LNCaP clone FGC (cell line): ENCODE data around the gene SORBS2.

Source experiments
- DNase-seq: peaks from one replicate; pipeline ENCODE4 v3.0.0-alpha.2; 2011; ENCODE audit warnings: low read depth
- H3K4me3 ChIP-seq: 2 replicates; pipeline ENCODE4 v1.5.1; 2011; ENCODE audit warnings: mild to moderate bottlenecking, low read depth, low read length, control low read depth
- TF ChIP-seq, protein P1 (sequence below): IDR thresholded peaks from 2 replicates; pipeline ENCODE4 v1.5.1; 2012; ENCODE audit warnings: mild to moderate bottlenecking; ENCODE audit not compliant: control insufficient read depth, insufficient read depth; ENCODE audit errors: extremely low read depth

SORBS2 gene

DNA sequence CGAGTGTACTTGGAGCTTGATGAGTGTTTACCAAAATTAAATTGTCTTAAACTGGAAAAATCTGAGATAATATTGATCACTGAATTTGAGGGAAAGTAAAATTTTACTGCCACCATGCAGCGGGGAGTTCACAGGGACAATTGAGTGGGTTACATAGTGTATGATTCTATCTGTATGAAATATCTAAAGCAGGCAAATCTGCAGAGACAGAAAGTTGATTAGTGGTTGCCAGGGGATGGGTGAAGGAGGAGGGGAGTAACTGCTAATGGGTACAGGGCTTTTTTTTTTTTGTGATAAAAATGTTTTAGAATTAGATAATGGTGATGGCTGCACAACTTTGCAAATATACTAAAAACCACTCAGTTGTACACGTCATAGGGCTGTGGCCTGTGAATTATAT, 241.3 kb downstream of the SORBS2 start:
- no peak for DNase-seq
- H3K4me3 ChIP-seq, result no peak overlapping the region
- TF ChIP-seq, protein P1, sequence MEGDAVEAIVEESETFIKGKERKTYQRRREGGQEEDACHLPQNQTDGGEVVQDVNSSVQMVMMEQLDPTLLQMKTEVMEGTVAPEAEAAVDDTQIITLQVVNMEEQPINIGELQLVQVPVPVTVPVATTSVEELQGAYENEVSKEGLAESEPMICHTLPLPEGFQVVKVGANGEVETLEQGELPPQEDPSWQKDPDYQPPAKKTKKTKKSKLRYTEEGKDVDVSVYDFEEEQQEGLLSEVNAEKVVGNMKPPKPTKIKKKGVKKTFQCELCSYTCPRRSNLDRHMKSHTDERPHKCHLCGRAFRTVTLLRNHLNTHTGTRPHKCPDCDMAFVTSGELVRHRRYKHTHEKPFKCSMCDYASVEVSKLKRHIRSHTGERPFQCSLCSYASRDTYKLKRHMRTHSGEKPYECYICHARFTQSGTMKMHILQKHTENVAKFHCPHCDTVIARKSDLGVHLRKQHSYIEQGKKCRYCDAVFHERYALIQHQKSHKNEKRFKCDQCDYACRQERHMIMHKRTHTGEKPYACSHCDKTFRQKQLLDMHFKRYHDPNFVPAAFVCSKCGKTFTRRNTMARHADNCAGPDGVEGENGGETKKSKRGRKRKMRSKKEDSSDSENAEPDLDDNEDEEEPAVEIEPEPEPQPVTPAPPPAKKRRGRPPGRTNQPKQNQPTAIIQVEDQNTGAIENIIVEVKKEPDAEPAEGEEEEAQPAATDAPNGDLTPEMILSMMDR, result no peak

DNA sequence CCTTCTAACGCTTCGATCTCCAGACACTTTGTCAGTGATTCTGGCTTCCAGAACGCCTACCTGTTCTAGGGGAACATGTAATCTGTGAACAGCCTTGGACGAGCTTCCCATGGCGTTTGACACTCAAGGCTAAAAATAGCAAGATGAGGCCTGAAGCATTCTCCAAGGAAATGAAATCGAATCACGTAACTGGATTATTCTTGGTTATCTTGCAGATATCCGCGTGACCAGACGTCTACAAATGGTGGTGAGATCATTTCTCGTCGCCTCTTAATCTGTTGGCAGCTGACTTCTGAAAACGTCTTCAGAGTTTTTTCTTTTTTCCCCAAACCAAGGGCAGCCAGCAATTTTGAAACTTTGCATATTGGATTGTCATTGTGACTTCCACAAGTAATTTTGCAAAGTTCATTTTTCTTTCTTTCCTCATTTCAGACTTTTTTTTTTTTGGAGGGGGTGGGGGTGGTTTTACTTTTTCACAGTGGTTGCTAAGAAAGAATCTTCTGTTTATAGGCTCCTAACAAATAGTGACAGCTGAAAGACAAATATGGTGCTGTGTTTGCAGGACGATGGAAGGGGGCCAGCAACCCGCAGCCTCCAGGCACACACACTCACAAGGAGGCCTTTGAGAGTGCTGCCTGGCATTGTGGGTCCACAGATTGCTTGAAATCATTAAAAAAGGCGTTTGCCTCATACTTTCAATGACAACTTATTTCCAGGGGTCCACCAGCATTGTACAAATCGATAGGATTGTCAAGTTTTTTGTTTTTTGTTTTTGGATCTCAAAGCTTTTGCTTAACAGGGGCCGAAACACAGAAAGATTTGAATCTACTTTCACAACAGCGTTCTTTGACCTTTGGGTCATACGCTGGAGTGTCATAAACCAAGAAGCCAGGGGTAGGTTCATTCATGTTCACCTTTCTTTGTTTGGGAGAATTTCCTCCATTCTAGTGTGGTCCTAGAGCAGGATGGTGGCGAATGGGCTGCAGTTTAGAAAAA, 244.3 kb downstream of the SORBS2 start:
- DNase-seq, result peak; percentile 67
- H3K4me3 ChIP-seq, result no peak overlapping the region
- TF ChIP-seq, protein P1, result no peak

DNA sequence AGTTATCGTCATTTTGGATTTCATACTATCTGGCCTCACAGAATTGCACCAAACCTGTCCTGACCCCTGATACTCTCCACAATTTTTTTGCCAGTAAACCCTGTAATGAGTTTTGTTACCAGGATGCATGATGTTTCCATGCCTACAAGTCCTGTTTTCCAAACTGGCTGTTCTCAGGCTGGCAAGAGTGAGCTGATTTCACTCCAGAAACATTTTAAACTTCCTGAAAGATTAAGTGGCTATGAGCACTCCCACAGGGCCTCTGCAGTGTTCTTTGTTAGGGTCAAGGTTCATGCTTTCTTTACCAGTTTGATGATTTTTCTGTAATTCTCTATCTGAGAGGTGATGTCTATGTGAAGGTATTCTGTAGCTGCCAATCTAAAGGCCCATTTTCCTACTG, 245.0 kb downstream of the SORBS2 start:
- TF ChIP-seq, protein P1, result no peak
- DNase-seq, result no peak

DNA sequence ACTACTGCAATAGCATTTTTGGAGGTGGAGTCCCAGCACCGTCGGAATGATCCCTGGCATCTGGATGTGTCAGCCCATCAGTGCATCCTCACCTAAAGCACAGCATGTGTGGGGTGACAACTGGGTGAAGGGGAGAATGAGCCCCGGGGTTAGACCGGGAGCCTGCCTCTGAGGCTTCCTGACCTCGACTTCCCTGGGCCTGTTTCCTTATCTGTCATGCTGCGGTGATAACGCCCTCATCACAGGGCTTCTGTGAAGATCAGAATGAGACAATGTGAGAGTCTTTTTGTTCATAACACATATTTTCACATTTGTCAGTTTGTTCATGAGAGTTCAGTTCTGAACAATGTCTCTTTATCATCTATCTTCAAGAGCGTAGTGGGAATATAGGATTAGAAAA, 245.6 kb downstream of the SORBS2 start:
- H3K4me3 ChIP-seq, result no peak overlapping the region
- TF ChIP-seq, protein P1, result no peak
- DNase-seq, result no peak

More for the DNA sequence above, 245.0 kb downstream of the SORBS2 start:
- no peak overlapping the region for H3K4me3 ChIP-seq

DNA sequence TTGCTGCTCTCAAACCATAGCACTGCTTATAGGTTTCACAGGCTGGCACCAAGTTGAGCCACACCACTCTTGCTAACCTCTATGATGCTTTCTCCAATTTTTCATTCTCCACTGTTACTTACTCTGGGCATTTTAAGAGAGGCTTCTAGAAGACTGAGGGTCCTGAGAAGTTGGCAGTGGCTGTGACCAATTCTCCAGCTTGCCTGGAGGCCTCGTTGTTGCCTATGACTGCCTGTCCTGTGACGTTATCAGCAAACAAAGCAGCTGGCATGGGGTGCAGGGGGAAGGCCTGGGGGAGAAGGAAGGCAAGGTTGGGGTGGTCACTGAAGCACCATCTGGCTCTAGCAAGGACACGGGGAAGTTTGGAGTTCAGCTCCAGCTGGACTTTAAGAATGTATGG, 246.3 kb downstream of the SORBS2 start:
- TF ChIP-seq, protein P1, result no peak

DNA sequence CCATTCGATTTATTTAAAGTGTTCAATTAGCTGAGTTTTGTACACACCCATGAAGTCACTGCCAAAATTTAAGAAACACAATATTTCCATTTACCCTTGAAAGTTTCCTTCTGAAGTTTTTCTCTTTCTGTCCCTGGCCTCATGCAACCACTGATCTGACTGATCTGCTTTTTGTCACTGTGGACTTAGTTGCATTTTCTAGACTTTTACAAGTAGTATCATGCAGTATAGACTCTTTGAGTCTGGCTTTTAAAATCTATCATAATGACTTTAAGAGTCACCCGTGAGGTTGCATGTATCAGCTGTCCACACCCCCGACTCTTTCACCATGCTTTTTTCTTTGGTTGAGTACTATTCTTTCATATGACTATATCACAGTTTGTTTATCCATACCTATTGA, 247.6 kb downstream of the SORBS2 start:
- DNase-seq, result no peak
- TF ChIP-seq, protein P1, result no peak
- H3K4me3 ChIP-seq, result no peak overlapping the region

More for the DNA sequence above, 246.3 kb downstream of the SORBS2 start:
- H3K4me3 ChIP-seq, result no peak overlapping the region
- no peak for DNase-seq
